ENCODE results near the gene RNF217.

The RNF217 gene

GRCh38 chr6:124987291-124987690, 25.1 kb downstream of the RNF217 start:
- no peak for DNase-seq (ENCODE audit: low read depth, low spot score)
- in situ Hi-C loops (cut with HindIII; ENCODE audit: low sequenced_read_pairs) = no loop called here
- no peak overlapping the region for H3K4me3 ChIP-seq (ENCODE audit: low read depth, low read length)
- TF ChIP-seq CTCF (IDR thresholded peaks at IDR 0.05; ENCODE audit: low read depth, low read length) = no peak

- in situ Hi-C loops (cut with HindIII; ENCODE audit: low sequenced_read_pairs) = no loop called here
- no peak for TF ChIP-seq CTCF (IDR thresholded peaks at IDR 0.05; ENCODE audit: low read depth, low read length)
- no peak for DNase-seq (ENCODE audit: low read depth, low spot score)
- H3K4me3 ChIP-seq (ENCODE audit: low read depth, low read length) = no peak overlapping the region
These were observed 25.9 kb downstream of the RNF217 start for GRCh38 chr6:124987999-124988591.

DNA sequence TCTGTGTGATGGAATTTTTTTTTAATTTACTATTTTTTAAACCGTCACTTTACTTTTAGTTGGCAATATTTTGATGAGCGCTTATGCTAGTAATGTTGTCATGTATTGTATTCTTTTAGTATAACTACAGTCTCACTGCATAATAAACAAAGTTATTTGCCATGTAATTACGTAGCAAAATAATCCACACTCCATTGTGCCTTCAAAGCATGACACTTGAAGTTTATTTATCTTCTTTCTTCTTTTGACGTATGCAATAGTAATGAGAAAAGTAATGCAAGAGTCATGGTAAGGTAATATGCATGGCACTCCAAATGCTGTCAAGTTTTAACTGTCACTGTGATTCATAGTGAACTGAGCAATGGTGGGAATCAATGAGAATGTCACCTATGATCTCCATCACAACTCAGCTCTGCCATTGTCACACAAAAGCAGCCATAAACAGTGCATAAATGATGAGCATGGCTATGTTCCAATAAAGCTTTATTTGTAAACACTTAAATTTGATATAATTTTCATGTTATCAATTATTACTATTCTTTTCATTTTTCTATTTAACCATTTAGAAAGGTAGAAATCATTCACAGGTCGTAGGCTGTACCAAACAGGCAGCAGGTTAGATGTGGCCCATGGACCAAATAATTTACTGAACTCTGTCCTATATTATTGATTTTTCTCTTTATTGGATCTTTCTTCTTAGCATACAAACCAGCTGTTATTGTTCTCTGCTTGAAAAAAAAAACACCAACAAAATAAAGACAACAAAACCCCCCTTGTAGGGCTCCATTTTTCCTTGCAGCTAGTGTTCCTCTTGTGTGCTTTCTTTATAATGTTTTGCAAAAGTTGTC, 27.1 kb downstream of the RNF217 start:
- in situ Hi-C loops (cut with HindIII; ENCODE audit: low sequenced_read_pairs) = no loop called here
- H3K4me3 ChIP-seq (ENCODE audit: low read depth, low read length) = no peak overlapping the region
- TF ChIP-seq CTCF (IDR thresholded peaks at IDR 0.05; ENCODE audit: low read depth, low read length) = no peak
- DNase-seq (ENCODE audit: low read depth, low spot score) = no peak

DNA sequence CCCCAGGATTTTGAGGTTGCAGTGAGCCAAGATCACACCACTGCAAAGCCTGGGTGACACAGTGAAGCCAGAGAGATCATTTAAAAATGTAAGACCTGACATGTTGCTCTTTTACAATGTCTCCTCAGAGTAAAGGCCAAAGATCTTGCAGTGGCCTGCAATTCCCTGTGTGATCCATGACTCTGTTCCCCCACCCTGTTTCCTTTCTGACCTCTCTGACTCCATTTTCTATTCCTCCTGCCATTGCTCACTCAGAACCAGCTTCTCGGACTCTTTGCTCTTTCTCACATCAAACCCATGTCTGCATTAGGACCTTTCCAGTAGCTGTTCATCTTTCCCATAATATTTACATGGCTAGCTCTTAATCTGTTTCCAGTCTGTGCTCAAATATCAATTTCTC, 28.8 kb downstream of the RNF217 start:
- in situ Hi-C loops (cut with HindIII; ENCODE audit: low sequenced_read_pairs) = no loop called here
- no peak overlapping the region for H3K4me3 ChIP-seq (ENCODE audit: low read depth, low read length)
- DNase-seq (ENCODE audit: low read depth, low spot score) = no peak
- TF ChIP-seq CTCF (IDR thresholded peaks at IDR 0.05; ENCODE audit: low read depth, low read length) = no peak

GRCh38 chr6:124991764-124992295, 29.6 kb downstream of the RNF217 start:
- H3K4me3 ChIP-seq (ENCODE audit: low read depth, low read length) = no peak overlapping the region
- in situ Hi-C loops (cut with HindIII; ENCODE audit: low sequenced_read_pairs) = no loop called here
- no peak for DNase-seq (ENCODE audit: low read depth, low spot score)
- TF ChIP-seq CTCF (IDR thresholded peaks at IDR 0.05; ENCODE audit: low read depth, low read length) = no peak

DNA sequence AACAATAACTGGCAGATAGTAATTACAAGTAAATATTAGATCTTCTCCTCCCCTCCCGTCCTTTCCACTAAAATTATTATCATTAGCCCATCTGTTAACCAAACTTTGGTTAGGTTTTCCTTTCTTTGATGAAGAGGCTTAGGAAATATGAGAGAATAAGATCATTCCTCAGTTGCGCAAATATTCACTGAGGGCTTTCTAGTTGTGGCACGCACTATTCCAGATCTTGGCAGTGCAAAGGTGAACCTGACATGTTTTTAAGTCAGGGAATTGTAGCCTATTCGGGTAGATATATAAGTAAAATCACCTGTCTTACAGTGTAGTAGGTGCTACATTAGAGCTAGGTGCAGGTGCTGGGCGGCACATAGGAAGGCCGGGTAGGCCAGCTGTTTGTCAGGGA, 31.1 kb downstream of the RNF217 start:
- in situ Hi-C loops (cut with HindIII; ENCODE audit: low sequenced_read_pairs) = no loop called here
- TF ChIP-seq CTCF (IDR thresholded peaks at IDR 0.05; ENCODE audit: low read depth, low read length) = no peak
- no peak overlapping the region for H3K4me3 ChIP-seq (ENCODE audit: low read depth, low read length)
- no peak for DNase-seq (ENCODE audit: low read depth, low spot score)
